ENCODE measurements around the gene ECSCR. TPM values are rescaled to one million over a fixed set of nuclear protein-coding genes. Genes with fewer than 3 reads are reported as not detected.

The ECSCR gene
- total RNA-seq, 1 experiment from 2014 or later: 0.36 TPM

DNA sequence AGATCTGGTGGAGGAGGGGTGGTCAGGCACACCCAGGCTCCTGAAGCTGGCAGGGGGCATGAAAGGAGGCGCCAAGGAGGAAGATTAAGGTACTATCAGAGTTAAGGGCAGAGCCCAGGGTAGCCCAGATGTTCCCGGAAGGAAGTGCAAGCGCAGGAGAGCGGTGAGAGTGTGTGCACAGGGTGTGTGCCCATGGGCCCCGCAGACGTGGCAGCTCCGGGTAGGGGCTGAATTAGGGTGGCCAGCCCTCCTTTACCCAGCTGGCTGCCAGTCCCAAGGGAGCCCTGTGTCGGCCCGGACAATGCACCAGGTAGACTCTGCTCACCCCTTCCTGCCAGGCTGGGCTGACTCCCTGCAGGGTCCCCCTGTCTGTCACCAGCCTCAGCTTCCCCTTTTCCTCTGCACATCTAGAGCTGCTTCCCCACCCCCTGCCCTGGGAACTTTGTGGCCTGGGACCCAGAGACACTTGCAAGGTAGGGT lies 8.3 kb upstream of the ECSCR start, which contains the start of gene SMIM33:
Gene SMIM33, plus strand, starts transcription at position 184 of the 480 bp plus-strand sequence. Its CDS starts 118 bp downstream, at position 302.
- no peaks in the 10 kb centered on the region for H3K36me3 ChIP-seq (ENCODE audit: low read depth, low read length)
- no peak within 1 kb of the TSS for H3K4me3 ChIP-seq (ENCODE audit: low read length)
- CTCF ChIA-PET: no interaction called here
- no TSS peak for BruUV-seq (replicated peaks)
- H2AFZ ChIP-seq (ENCODE audit: low read length): no peak within 1 kb of the TSS
- no peak within 1 kb of the TSS for H3K9ac ChIP-seq (ENCODE audit: low read length)
- H3K27ac ChIP-seq (ENCODE audit: low read length): no peak within 1 kb of the TSS
- no peaks in the 10 kb centered on the region for H3K9me2 ChIP-seq (replicated peaks; ENCODE audit: low read length)
- no peaks in the 10 kb centered on the region for H3K4me1 ChIP-seq (ENCODE audit: insufficient read depth, low read length)
- H3K4me2 ChIP-seq (ENCODE audit: low read length): no peak within 1 kb of the TSS
- no peak for DNase-seq
- POLR2A ChIA-PET (ENCODE audit: unreplicated experiment): no interaction called here
- no peaks in the 10 kb centered on the region for H3F3A ChIP-seq (ENCODE audit: low read length, unreplicated experiment)
- TF ChIP-seq, protein P1, sequence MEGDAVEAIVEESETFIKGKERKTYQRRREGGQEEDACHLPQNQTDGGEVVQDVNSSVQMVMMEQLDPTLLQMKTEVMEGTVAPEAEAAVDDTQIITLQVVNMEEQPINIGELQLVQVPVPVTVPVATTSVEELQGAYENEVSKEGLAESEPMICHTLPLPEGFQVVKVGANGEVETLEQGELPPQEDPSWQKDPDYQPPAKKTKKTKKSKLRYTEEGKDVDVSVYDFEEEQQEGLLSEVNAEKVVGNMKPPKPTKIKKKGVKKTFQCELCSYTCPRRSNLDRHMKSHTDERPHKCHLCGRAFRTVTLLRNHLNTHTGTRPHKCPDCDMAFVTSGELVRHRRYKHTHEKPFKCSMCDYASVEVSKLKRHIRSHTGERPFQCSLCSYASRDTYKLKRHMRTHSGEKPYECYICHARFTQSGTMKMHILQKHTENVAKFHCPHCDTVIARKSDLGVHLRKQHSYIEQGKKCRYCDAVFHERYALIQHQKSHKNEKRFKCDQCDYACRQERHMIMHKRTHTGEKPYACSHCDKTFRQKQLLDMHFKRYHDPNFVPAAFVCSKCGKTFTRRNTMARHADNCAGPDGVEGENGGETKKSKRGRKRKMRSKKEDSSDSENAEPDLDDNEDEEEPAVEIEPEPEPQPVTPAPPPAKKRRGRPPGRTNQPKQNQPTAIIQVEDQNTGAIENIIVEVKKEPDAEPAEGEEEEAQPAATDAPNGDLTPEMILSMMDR (conservative IDR thresholded peaks at IDR 0.05; ENCODE audit: low read depth, low read length): no peak
- TF ChIP-seq EZH2phosphoT487 (IDR thresholded peaks at IDR 0.05; ENCODE audit: borderline replicate concordance, low read length): no peak
- no peak for TF ChIP-seq EZH2 (IDR thresholded peaks at IDR 0.05; ENCODE audit: low read length, unreplicated experiment)
- intact Hi-C loops (cut with micrococcal nuclease): no loop called here
- ATAC-seq: no peak
- H3K27me3 ChIP-seq (ENCODE audit: low read length): no peaks in the 10 kb centered on the region
- H3K79me2 ChIP-seq (ENCODE audit: low read length): no peaks in the 10 kb centered on the region
- H4K20me1 ChIP-seq (ENCODE audit: low read length): no peaks in the 10 kb centered on the region
- no peaks in the 10 kb centered on the region for H3K9me3 ChIP-seq (ENCODE audit: low read length)

DNA sequence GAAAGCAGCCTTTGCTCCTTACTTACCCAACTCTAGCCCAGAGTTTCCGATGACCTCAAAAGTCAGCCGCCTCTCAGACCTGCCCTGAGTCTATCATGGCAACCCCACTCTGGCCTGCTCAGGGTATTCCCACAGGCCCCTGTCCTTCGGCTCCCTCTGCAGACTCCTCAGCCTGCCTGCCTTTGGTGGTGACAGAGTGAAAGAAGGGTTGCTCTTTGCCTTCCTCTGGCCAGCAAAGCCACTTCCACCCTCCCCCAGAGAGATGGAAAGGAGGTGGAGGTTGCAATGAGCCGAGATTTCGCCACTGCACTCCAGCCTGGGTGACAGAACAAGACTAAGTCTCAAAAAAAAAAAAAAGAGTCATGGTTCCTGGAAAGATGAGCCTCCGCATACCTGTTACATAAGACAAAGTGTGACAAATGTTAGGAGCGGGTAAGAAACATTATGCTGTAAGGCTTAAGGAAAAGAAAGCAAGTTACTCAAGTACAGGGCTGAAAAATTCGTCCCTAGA lies 5.9 kb upstream of the ECSCR start:
- no peaks in the 10 kb centered on the region for H4K20me1 ChIP-seq (ENCODE audit: low read length)
- H3K9me2 ChIP-seq (replicated peaks; ENCODE audit: low read length): no peaks in the 10 kb centered on the region
- ChIA-PET CTCF (no interaction called here), POLR2A (ENCODE audit: unreplicated experiment) (no interaction called here)
- H3K9ac ChIP-seq (ENCODE audit: low read length): no peak overlapping the region
- TF ChIP-seq, protein P1 (conservative IDR thresholded peaks at IDR 0.05; ENCODE audit: low read depth, low read length): no peak
- TF ChIP-seq EZH2 (IDR thresholded peaks at IDR 0.05; ENCODE audit: low read length, unreplicated experiment) (no peak), EZH2phosphoT487 (IDR thresholded peaks at IDR 0.05; ENCODE audit: borderline replicate concordance, low read length) (no peak)
- intact Hi-C loops (cut with micrococcal nuclease): no loop called here
- no peak overlapping the region for H3K27ac ChIP-seq (ENCODE audit: low read length)
- no peaks in the 10 kb centered on the region for H3K9me3 ChIP-seq (ENCODE audit: low read length)
- no peak overlapping the region for H3K4me3 ChIP-seq (ENCODE audit: low read length)
- H3K4me1 ChIP-seq (ENCODE audit: insufficient read depth, low read length): no peaks in the 10 kb centered on the region
- H3K36me3 ChIP-seq (ENCODE audit: low read depth, low read length): no peaks in the 10 kb centered on the region
- no peak overlapping the region for H3K4me2 ChIP-seq (ENCODE audit: low read length)
- ATAC-seq (peak; percentile 24; the same call in 1 of the 2 replicates), DNase-seq (no peak)
- no peak overlapping the region for H2AFZ ChIP-seq (ENCODE audit: low read length)
- H3K79me2 ChIP-seq (ENCODE audit: low read length): no peaks in the 10 kb centered on the region
- H3K27me3 ChIP-seq (ENCODE audit: low read length): no peaks in the 10 kb centered on the region
- BruUV-seq (replicated peaks): no TSS peak
- no peaks in the 10 kb centered on the region for H3F3A ChIP-seq (ENCODE audit: low read length, unreplicated experiment)

DNA sequence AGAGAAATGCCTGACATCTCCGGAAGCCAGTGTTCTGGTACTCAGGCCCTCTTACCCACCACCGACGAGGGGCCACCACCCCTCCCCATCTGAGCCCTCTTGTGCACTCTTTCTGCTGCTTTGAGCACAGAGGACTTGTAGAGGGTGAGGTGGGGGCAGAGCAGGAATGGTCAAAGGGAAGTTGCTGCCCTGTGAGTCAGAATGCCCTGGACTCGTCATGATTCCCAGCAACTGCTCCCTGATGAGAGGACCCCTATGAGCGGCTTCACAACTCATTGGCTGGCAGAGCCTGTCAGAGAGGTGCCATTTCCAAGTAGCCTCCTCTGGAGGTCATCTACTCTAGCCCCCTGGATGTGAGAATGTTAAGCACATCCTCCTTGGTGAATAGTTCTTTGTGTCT lies 845 bp downstream of the ECSCR start:
- Histone ChIP-seq H3K4me3 (ENCODE audit: low read length) (no peak overlapping the region), H3K4me1 (ENCODE audit: insufficient read depth, low read length) (peaks cover 6% of the 10 kb centered on the region; the same call in 1 of the 2 replicates), H3K79me2 (ENCODE audit: low read length) (no peaks in the 10 kb centered on the region), H3K9me3 (ENCODE audit: low read length) (no peaks in the 10 kb centered on the region), H3K9ac (ENCODE audit: low read length) (no peak overlapping the region), H2AFZ (ENCODE audit: low read length) (no peak overlapping the region), H3F3A (ENCODE audit: low read length, unreplicated experiment) (no peaks in the 10 kb centered on the region), H3K27me3 (ENCODE audit: low read length) (no peaks in the 10 kb centered on the region), H4K20me1 (ENCODE audit: low read length) (no peaks in the 10 kb centered on the region), H3K36me3 (ENCODE audit: low read depth, low read length) (no peaks in the 10 kb centered on the region), H3K4me2 (ENCODE audit: low read length) (no peak overlapping the region), H3K9me2 (replicated peaks; ENCODE audit: low read length) (no peaks in the 10 kb centered on the region), H3K27ac (ENCODE audit: low read length) (no peak overlapping the region)
- ChIA-PET CTCF (no interaction called here), POLR2A (ENCODE audit: unreplicated experiment) (interaction anchor here (0.6 kb wide), 1 partner anchor 19 kb away, joined by 3 read pairs; no protein-coding TSS in a partner anchor)
- intact Hi-C loops (cut with micrococcal nuclease): no loop called here
- DNase-seq: peak; percentile 12
- ATAC-seq: no peak; the same call in 1 of the 2 replicates
- BruUV-seq (replicated peaks): no TSS peak
- TF ChIP-seq, protein P1 (conservative IDR thresholded peaks at IDR 0.05; ENCODE audit: low read depth, low read length): no peak
- TF ChIP-seq EZH2 (IDR thresholded peaks at IDR 0.05; ENCODE audit: low read length, unreplicated experiment) (no peak), EZH2phosphoT487 (IDR thresholded peaks at IDR 0.05; ENCODE audit: borderline replicate concordance, low read length) (no peak)
